Adrenal gland (tissue), 5 donors: ENCODE data around the gene PSAT1.

Experiments used
- CTCF ChIP-seq, 6 experiments: fragments of 450-650 bp in 4 of 6; fragments of 200-600 bp in 2 of 6; sonication (generic) in 1 of 6; IDR thresholded peaks; 1 replicate in 5 of 6; 2 replicates in 1 of 6; pipeline versions ENCODE4 v1.5.1 to v1.8.0; 2016 to 2021; ENCODE audit warnings: antibody characterized with exemption in 6 of 6, mild to moderate bottlenecking in 2 of 6, moderate library complexity in 1 of 6
- POLR2A ChIP-seq, 2 donors: fragments of 450-650 bp; IDR thresholded peaks; one replicate each; pipeline ENCODE4 v1.6.1; 2017; ENCODE audit warnings: antibody characterized with exemption in 2 of 2, mild to moderate bottlenecking in 2 of 2, moderate library complexity in 1 of 2
- donor health status: DM: no; HTN: no; CAD: no.

- TF ChIP-seq CTCF (IDR thresholded peaks at IDR 0.05) (no peak), POLR2A (IDR thresholded peaks at IDR 0.05) (no peak)
Observed at GRCh38 chr9:78273761-78274160, 23.2 kb upstream of the PSAT1 start.
